ENCODE measurements around the gene ANAPC4.
"Not testable (repeated sequence)": the region's sequence is repeated elsewhere in the genome, so short reads cannot be mapped to it uniquely, and the experiment has no call there.

ANAPC4 gene

DNA sequence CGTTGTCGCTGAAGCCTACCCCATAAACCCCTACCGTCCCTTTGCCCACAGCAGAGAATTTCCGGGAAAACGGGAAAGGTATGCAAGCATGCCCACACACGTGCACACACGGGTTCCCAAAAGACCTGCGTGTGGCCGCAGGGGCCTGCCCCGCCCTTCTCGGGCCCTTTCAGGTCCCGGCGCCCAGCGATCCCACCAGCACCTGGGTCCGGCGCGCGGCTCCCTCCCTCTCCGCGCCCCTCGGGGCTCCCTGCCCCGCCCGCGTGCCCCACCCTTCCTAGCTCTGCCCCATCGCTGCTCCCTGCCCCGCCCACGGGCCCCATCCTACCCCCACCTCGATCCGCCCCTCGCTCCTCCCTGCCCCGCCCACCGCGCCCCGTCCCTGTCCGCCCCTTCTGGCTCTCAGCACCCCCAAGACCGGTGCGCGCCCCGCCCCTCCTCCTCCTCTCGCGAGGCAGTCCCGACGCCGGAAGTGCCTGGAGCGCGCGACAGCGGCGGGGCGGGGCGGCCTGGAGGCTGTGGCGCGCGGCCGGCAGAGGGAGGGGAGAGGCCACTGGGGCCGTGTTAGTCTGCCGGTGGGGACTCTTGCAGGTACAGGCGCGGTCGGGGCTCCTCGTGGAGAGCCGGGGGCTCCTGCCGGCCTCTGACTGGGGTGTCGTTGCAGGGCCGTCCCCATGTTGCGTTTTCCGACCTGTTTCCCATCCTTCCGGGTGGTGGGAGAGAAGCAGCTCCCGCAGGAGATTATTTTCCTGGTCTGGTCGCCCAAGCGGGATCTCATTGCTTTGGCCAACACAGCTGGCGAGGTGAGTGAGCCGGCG lies at the start of gene ANAPC4:
ANAPC4 (plus strand) TSS at position 510 of the 818 bp plus-strand sequence; CDS start at position 675, 165 bp downstream.
- intact Hi-C loops (cut with micrococcal nuclease), result loop anchor here (1.0 to 5.0 kb wide), 4 partner anchors 65 to 795 kb away; partner anchors contain the start of genes DHX15, PI4K2B, SEPSECS and ZCCHC4
- peaks cover 20% of the 10 kb centered on the region for H3K36me3 Mint-ChIP-seq (ENCODE audit: low read depth)
- no peaks in the 10 kb centered on the region for H3K4me1 Mint-ChIP-seq (ENCODE audit: low read depth)
- peak within 1 kb of the TSS; percentile 91 for H3K4me3 Mint-ChIP-seq
- no peaks in the 10 kb centered on the region for H3K9me3 Mint-ChIP-seq
- H3K27me3 Mint-ChIP-seq, result peaks cover 3% of the 10 kb centered on the region
- peak within 1 kb of the TSS; percentile 85 for H3K27ac Mint-ChIP-seq

DNA sequence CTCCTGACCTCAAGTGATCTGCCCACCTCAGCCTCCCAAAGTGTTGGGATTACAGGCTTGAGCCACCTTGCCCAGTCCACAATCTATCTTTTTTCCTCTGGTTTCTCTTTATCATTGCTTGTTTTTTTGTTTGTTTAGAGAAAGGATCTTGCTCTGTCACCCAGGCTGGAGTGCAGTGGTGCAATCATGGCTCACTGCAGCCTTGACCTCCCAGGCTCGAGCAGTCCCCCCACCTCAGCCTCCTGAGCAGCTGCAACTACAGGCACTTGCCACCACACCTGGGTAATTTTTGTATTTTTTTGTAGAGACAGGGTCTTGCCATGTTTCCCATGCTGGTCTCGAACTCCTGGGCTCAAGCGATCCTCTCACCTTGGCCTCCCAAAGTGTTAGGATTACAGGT lies 48.6 kb upstream of the ANAPC4 start:
- intact Hi-C loops (cut with micrococcal nuclease); H3K27ac Mint-ChIP-seq; H3K9me3 Mint-ChIP-seq; H3K4me3 Mint-ChIP-seq; H3K27me3 Mint-ChIP-seq; H3K36me3 Mint-ChIP-seq (ENCODE audit: low read depth): not testable (repeated sequence)
- H3K4me1 Mint-ChIP-seq (ENCODE audit: low read depth), result peaks cover 11% of the 10 kb centered on the region

GRCh38 chr4:25330335-25330734 lies 46.7 kb upstream of the ANAPC4 start:
- intact Hi-C loops (cut with micrococcal nuclease), result no loop called here
- peaks cover 8% of the 10 kb centered on the region for H3K36me3 Mint-ChIP-seq (ENCODE audit: low read depth)
- H3K9me3 Mint-ChIP-seq, result no peaks in the 10 kb centered on the region
- no peaks in the 10 kb centered on the region for H3K27me3 Mint-ChIP-seq
- peaks cover 11% of the 10 kb centered on the region for H3K4me1 Mint-ChIP-seq (ENCODE audit: low read depth)
- H3K27ac Mint-ChIP-seq, result no peak overlapping the region
- H3K4me3 Mint-ChIP-seq, result no peak overlapping the region

GRCh38 chr4:25330905-25331808 lies 45.9 kb upstream of the ANAPC4 start:
- intact Hi-C loops (cut with micrococcal nuclease), result no loop called here
- Mint-ChIP-seq H3K36me3 (ENCODE audit: low read depth) (peaks cover 8% of the 10 kb centered on the region), H3K9me3 (no peaks in the 10 kb centered on the region), H3K27ac (peak overlapping the region; percentile 21), H3K4me1 (ENCODE audit: low read depth) (peaks cover 11% of the 10 kb centered on the region), H3K4me3 (no peak overlapping the region), H3K27me3 (no peaks in the 10 kb centered on the region)

GRCh38 chr4:25343671-25344070 lies 33.4 kb upstream of the ANAPC4 start:
- Mint-ChIP-seq H3K36me3 (ENCODE audit: low read depth) (peaks cover 14% of the 10 kb centered on the region), H3K27me3 (no peaks in the 10 kb centered on the region), H3K27ac (no peak overlapping the region), H3K4me1 (ENCODE audit: low read depth) (peaks cover 6% of the 10 kb centered on the region), H3K9me3 (no peaks in the 10 kb centered on the region), H3K4me3 (no peak overlapping the region)
- intact Hi-C loops (cut with micrococcal nuclease), result no loop called here

DNA sequence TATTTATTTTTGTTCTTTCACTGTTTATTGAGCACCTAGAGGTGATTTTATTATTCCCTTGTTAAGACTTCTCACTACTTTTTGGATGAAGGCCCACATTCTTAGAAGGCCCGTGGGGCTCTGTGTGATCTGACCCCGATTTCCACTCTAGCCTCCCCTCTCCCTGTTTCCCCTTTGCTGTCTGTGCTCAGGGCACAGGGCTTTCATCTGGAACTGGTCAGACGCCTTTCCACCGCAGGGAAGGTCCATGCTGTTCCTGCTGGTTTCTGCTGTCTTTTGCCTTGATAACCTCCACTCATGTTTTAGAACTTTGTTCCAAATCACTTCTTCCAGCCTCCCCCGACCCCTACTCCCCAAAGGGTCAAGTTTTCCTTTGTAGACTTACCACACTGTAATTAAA lies 31.3 kb upstream of the ANAPC4 start:
- H3K36me3 Mint-ChIP-seq (ENCODE audit: low read depth), result peaks cover 14% of the 10 kb centered on the region
- no peak overlapping the region for H3K4me3 Mint-ChIP-seq
- H3K27me3 Mint-ChIP-seq, result no peaks in the 10 kb centered on the region
- no peaks in the 10 kb centered on the region for H3K9me3 Mint-ChIP-seq
- no peak overlapping the region for H3K27ac Mint-ChIP-seq
- H3K4me1 Mint-ChIP-seq (ENCODE audit: low read depth), result peaks cover 6% of the 10 kb centered on the region
- intact Hi-C loops (cut with micrococcal nuclease), result no loop called here

DNA sequence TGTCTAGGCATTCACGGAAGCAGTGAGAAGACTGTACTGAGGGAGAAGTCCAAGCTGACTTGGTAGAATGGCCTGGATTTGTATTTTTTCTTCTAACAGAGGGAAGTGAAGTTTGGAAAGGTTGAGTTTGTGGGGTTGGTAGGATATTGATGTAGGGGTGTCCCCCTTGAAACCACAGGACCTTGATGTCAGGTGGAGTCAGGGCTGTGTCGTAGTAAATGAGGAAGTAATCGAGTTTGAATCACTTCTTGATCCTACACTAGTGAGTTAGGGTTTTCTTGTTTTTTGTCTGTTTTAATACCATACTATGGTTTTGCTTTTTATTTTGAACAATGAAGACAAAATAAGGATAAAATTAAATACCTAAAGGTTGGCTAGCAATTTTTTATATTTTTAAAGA lies 30.1 kb upstream of the ANAPC4 start:
- intact Hi-C loops (cut with micrococcal nuclease), result no loop called here

DNA sequence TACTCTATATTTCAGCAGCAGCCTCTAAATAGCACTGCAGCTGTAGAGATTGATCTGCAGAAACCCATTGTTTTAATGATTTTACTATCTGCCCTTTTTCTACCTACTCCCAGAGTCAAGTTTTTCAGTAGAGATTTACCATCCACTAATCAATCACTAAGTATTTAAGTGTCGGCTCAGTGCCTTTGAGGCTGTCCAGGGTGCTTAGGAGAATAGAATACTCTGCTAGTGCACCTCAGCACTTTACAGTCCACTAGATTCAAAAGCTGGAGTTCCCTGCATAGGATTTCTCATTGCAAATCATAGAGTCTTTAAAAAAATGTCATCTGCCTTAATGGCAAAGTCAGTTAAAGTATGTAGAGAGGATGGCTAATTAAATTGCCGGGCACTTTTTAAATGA lies 29.6 kb upstream of the ANAPC4 start:
- H3K27me3 Mint-ChIP-seq, result no peaks in the 10 kb centered on the region
- peaks cover 15% of the 10 kb centered on the region for H3K36me3 Mint-ChIP-seq (ENCODE audit: low read depth)
- H3K27ac Mint-ChIP-seq, result no peak overlapping the region
- H3K4me3 Mint-ChIP-seq, result no peak overlapping the region
- H3K9me3 Mint-ChIP-seq, result no peaks in the 10 kb centered on the region
- intact Hi-C loops (cut with micrococcal nuclease), result no loop called here
- peaks cover 6% of the 10 kb centered on the region for H3K4me1 Mint-ChIP-seq (ENCODE audit: low read depth)

More for the DNA sequence above, 30.1 kb upstream of the ANAPC4 start:
- H3K36me3 Mint-ChIP-seq (ENCODE audit: low read depth), result peaks cover 10% of the 10 kb centered on the region
- no peak overlapping the region for H3K4me3 Mint-ChIP-seq
- H3K9me3 Mint-ChIP-seq, result no peaks in the 10 kb centered on the region
- H3K27me3 Mint-ChIP-seq, result no peaks in the 10 kb centered on the region
- H3K4me1 Mint-ChIP-seq (ENCODE audit: low read depth), result peaks cover 6% of the 10 kb centered on the region
- no peak overlapping the region for H3K27ac Mint-ChIP-seq

- H3K4me1 Mint-ChIP-seq (ENCODE audit: low read depth), result peaks cover 6% of the 10 kb centered on the region
- no peak overlapping the region for H3K27ac Mint-ChIP-seq
- H3K27me3 Mint-ChIP-seq, result no peaks in the 10 kb centered on the region
- intact Hi-C loops (cut with micrococcal nuclease), result no loop called here
- peaks cover 16% of the 10 kb centered on the region for H3K36me3 Mint-ChIP-seq (ENCODE audit: low read depth)
- no peaks in the 10 kb centered on the region for H3K9me3 Mint-ChIP-seq
- H3K4me3 Mint-ChIP-seq, result no peak overlapping the region
Measured at GRCh38 chr4:25347971-25348370, 29.1 kb upstream of the ANAPC4 start.

DNA sequence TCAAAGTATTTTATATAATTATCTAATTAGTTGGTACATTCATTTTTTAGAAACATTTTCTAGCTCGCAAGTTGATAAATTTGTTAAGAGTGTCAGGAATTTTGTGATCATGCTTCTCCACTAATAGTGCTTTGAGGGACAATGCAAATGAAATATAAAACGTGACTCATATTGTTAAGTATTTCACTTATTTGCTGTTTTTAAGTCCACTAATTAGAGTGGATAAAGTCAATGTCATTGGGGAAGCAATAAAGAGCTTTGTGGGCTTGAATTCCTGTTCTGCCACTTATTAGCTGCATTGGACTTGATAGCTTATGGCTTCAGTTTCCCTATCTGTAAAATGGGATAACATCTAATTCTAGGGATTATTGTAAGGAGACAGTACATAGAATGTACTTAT lies 26.5 kb upstream of the ANAPC4 start:
- H3K4me1 Mint-ChIP-seq (ENCODE audit: low read depth), result peaks cover 6% of the 10 kb centered on the region
- H3K27ac Mint-ChIP-seq, result no peak overlapping the region
- H3K9me3 Mint-ChIP-seq, result no peaks in the 10 kb centered on the region
- no peak overlapping the region for H3K4me3 Mint-ChIP-seq
- peaks cover 22% of the 10 kb centered on the region for H3K36me3 Mint-ChIP-seq (ENCODE audit: low read depth)
- intact Hi-C loops (cut with micrococcal nuclease), result no loop called here
- no peaks in the 10 kb centered on the region for H3K27me3 Mint-ChIP-seq

GRCh38 chr4:25351777-25352416 lies 25.2 kb upstream of the ANAPC4 start:
- Mint-ChIP-seq H3K4me3 (no peak overlapping the region), H3K27ac (no peak overlapping the region), H3K36me3 (ENCODE audit: low read depth) (peaks cover 18% of the 10 kb centered on the region), H3K4me1 (ENCODE audit: low read depth) (peaks cover 2% of the 10 kb centered on the region), H3K27me3 (no peaks in the 10 kb centered on the region), H3K9me3 (no peaks in the 10 kb centered on the region)
- intact Hi-C loops (cut with micrococcal nuclease), result no loop called here

GRCh38 chr4:25356068-25356467 lies 21.0 kb upstream of the ANAPC4 start:
- Mint-ChIP-seq H3K36me3 (ENCODE audit: low read depth) (peaks cover 32% of the 10 kb centered on the region), H3K27ac (no peak overlapping the region), H3K27me3 (no peaks in the 10 kb centered on the region), H3K4me3 (no peak overlapping the region), H3K9me3 (no peaks in the 10 kb centered on the region), H3K4me1 (ENCODE audit: low read depth) (no peaks in the 10 kb centered on the region)
- intact Hi-C loops (cut with micrococcal nuclease), result no loop called here

- no peak overlapping the region for H3K27ac Mint-ChIP-seq
- H3K9me3 Mint-ChIP-seq, result no peaks in the 10 kb centered on the region
- H3K36me3 Mint-ChIP-seq (ENCODE audit: low read depth), result peaks cover 22% of the 10 kb centered on the region
- no peak overlapping the region for H3K4me3 Mint-ChIP-seq
- intact Hi-C loops (cut with micrococcal nuclease), result no loop called here
- H3K4me1 Mint-ChIP-seq (ENCODE audit: low read depth), result no peaks in the 10 kb centered on the region
- no peaks in the 10 kb centered on the region for H3K27me3 Mint-ChIP-seq
Measured at GRCh38 chr4:25358515-25359275, 18.4 kb upstream of the ANAPC4 start.

All from dendritic cell treated with granulocyte-macrophage colony-stimulating factor and Interleukin-4, amounts not matched to agents 40 ng/mL and 50 ng/mL, for 4 days (primary cell).